GM18526 (cell line): ENCODE results near the gene GPX2.

ENCODE experiments used
- POLR2A ChIP-seq: IDR thresholded peaks from 3 replicates; pipeline ENCODE4 v1.6.1; 2011; ENCODE audit not compliant: insufficient read length; ENCODE audit errors: extremely low read depth

The GPX2 gene

GRCh38 chr14:64948612-64949210 lies 6.2 kb upstream of the GPX2 start:
- TF ChIP-seq POLR2A, result no peak

DNA sequence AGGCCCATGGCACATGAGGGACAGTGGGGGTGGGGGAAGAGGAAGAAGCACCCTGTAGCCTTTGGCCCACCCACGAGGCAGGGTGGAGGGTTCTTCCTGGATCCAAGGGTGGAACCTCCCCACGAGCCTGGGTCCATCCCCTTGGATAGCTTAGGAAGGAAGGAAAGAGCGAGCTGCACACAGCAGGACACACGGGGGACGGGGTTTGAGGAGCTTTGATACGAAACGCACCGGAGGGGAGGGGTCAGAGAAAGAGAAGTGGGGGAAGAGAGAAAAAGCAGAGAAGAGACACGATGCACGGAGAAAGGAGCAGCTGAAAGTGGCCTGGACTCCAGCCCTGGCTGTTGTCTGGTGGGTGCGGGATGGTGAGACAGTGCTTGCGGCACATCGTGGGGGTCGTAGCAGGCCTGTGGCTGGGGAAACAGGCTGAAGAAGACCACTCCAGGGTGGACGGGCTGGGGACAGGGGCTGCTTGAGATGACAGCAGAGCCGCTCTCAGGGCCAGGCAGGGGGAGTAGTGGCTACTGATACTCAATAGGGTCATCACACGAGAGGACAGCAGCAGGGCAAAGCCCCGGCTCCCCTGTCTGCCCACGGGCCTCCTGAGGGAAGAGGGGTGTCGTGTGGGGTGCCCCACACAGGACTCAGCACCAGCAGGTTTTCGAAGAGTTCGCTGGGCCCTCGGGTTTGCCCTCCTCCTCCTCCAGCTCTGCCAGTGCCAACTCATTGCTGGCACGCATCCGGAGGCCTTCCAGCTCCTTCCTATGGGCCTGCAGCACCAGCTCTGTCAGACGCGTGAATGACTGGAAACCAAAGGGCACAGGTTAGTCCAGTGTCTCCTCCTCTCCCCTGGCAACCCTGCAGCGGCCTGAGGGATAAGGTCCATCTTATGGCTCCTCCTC lies 5.4 kb upstream of the GPX2 start:
- no peak for TF ChIP-seq POLR2A

DNA sequence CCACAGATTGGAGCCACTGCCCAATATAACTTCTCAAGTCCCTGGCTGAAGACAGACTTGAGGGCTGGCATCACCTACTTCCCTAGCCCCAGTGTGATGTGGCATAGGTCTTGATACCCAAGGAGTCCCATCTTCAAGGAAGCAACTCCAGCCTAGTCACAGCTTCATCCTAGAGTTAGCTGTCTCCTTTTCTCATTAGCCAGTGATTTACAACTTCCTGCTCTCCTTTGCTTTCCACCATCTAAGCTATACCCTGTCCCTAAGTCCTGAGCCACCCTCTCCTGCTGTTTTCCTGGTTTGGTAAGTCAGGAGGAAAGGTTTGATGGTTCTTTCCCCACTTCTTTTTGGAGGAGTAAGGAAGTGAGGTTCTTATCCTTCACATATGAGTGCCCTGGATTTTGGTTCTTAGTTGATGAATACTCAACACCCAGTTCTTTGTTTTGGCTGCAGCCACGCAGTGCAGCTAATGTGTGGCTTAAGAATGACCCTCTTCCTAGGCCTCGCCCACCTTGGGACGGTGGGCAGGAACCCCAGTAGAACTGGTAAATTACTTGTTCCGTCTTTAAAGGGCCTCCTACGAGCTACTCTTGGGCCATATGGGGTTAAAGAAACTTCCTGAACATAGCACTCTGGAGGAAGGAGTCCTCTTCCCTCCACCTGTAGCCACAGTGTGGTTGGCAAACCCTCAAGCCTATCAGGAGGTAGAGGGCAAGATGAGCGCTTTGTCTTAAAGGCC lies 3.9 kb upstream of the GPX2 start:
- TF ChIP-seq POLR2A, result no peak

- TF ChIP-seq POLR2A, result no peak
Measured at GRCh38 chr14:64945431-64946178, 3.1 kb upstream of the GPX2 start.

DNA sequence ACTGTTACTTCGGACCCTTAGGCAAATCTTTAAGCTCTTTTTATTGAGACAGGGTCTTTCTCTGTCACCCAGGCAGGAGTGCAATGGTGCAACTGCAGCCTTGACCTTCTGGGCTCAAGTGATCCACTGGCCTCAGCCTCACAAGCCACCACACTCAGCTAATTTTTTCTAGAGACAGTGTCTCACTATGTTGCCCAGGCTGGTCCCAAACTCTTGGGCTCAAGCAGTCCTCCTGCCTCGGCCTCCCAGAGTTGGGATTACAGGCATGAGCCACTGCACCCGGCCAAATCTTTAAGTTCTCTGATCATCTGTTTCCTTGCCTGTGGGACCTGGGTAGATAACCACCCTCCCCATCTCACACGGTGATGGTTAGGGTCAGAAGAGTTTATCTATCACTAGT lies 2.3 kb upstream of the GPX2 start:
- no peak for TF ChIP-seq POLR2A

DNA sequence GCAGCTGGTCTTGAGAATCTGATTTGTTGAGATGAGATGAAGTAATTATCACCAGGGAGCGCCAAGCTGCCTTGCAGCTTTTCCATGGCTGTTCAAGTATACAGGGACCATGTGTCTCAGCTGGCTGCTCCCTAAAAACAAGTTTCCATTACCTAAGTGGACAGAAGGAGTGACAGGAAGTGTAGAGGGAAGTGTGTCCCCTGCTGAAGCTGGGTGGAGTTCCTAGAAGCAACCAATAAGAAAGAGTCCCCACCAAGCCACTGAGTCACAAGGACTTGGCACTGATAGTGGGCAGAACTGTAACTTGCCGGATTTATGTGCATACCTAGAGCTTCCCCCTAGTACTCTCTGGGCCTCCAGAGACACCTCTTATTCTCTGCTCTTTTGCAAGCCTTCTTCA lies 1.5 kb upstream of the GPX2 start:
- TF ChIP-seq POLR2A, result no peak

DNA sequence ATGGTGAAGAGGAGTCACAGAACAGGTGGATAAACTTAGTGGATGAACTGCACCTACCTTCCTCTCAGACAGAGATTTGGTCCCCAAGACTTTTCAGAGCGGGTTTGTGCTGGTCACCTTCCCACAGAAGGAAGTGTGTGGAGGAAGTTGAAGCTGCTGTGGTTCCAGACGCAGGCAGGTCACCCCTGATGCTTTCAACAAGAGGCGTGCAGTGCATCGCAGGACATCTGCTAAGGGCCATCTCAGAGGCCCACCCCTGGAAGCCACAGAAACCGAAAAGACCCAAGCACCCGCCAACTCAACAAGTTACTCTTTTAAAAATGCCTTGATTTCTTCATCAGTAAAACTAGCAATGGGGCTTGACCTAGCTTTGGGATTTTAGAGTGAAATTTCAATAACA lies 1.0 kb upstream of the GPX2 start:
- TF ChIP-seq POLR2A, result no peak

GRCh38 chr14:64940336-64940910 lies 2.1 kb downstream of the GPX2 start:
- TF ChIP-seq POLR2A, result no peak

DNA sequence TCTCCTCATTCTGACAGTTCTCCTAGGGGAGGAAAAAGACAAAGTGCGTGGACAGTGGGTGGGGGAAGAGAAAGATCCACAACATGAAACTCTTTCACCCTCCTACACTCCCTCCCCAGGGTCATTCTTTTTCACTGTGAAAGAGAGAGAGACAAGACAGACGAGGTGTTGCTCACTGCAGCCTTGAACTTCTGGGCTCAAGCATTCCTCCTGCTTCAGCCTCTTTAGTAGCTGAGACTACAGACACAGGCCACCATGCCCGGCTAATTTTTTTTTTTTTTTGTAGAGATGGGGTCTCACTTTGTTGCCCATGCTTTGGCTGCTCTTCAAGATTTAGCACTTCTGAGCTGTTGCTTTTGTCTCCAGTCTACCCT lies 2.7 kb downstream of the GPX2 start:
- TF ChIP-seq POLR2A, result no peak

DNA sequence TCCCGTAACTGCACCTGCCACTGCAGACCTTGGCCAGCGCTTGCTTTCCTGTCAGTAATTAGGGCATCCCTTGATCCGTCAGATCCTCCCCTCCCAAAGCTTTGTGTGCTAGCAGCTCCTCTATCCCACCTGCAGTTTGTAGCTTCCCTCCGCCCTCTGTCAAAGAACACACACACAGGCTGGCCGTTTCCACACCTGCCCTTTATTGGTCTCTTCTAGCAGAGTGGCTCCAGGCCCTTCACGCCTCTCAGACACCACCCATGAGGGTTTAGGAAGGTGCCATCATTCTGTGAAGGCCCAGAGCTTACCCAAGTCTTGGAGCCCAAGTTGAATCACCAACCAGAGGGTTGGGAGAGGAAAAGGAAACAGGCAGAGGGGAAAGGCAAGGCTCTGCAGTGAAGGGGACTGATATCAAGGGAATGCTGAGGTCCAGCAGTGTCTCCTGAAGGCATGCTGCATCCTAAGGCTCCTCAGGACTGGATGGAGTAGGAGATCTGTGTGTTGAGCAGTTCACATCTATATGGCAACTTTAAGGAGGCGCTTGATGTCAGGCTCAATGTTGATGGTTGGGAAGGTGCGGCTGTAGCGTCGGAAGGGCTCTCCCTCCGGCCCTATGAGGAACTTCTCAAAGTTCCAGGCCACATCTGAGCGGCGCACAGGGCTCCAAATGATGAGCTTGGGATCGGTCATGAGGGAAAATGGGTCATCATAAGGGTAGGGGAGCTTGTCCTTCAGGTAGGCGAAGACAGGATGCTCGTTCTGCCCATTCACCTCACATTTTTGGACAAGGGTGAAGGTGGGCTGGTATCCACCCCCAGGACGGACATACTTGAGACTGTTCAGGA lies 3.4 kb downstream of the GPX2 start:
- TF ChIP-seq POLR2A, result no peak

- TF ChIP-seq POLR2A, result no peak
Measured at GRCh38 chr14:64937821-64938193, 4.7 kb downstream of the GPX2 start.

GRCh38 chr14:64937171-64937820 lies 5.2 kb downstream of the GPX2 start:
- no peak for TF ChIP-seq POLR2A

- no peak for TF ChIP-seq POLR2A
Measured at GRCh38 chr14:64935508-64935907, 7.0 kb downstream of the GPX2 start.
